Smooth muscle cell (in vitro differentiated cells): Measurements from ENCODE around the gene INSL3. TPM values are rescaled to one million over a fixed set of nuclear protein-coding genes. Genes with fewer than 3 reads are reported as not detected.

ENCODE experiments used
- DNase-seq: peaks from one replicate; lab custom pipeline; 2025; ENCODE audit not compliant: unreplicated experiment; lab: John Stamatoyannopoulos, UW
- H2AFZ ChIP-seq: fragments of 200-600 bp; sonication (generic); 2 replicates; pipeline ENCODE4 v1.6.0; 2016; ENCODE audit warnings: antibody characterized with exemption, low read depth, mild to moderate bottlenecking
- H3F3A ChIP-seq: fragments of 200-600 bp; sonication (generic); 2 replicates; pipeline ENCODE4 v1.6.0; 2017; ENCODE audit warnings: antibody characterized with exemption, low read depth
- H3K27ac ChIP-seq: fragments of 200-600 bp; sonication (generic); 2 replicates; pipeline ENCODE4 v1.5.1; 2016; ENCODE audit warnings: low read depth, mild to moderate bottlenecking
- H3K27me3 ChIP-seq: fragments of 200-600 bp; sonication (generic); 2 replicates; pipeline ENCODE4 v1.6.1; 2016; ENCODE audit warnings: low read depth, mild to moderate bottlenecking
- H3K36me3 ChIP-seq: fragments of 200-600 bp; sonication (generic); 2 replicates; pipeline ENCODE4 v1.5.1; 2016; ENCODE audit warnings: low read depth
- H3K4me1 ChIP-seq: fragments of 200-600 bp; sonication (generic); 2 replicates; pipeline ENCODE4 v1.5.1; 2016; ENCODE audit warnings: low read depth
- H3K4me2 ChIP-seq: fragments of 200-600 bp; sonication (generic); 2 replicates; pipeline ENCODE4 v1.6.0; 2016; ENCODE audit warnings: mild to moderate bottlenecking
- H3K4me3 ChIP-seq: fragments of 200-600 bp; sonication (generic); 2 replicates; pipeline ENCODE4 v1.5.1; 2016; ENCODE audit warnings: mild to moderate bottlenecking
- H3K79me2 ChIP-seq: fragments of 200-600 bp; sonication (generic); 2 replicates; pipeline ENCODE4 v1.6.0; 2016; ENCODE audit warnings: low read depth, mild to moderate bottlenecking
- H3K9ac ChIP-seq: fragments of 200-600 bp; sonication (generic); 2 replicates; pipeline ENCODE4 v1.6.0; 2016; ENCODE audit warnings: low read depth
- H3K9me3 ChIP-seq: fragments of 200-600 bp; sonication (generic); replicated peaks from 2 replicates; pipeline ENCODE4 v1.5.1; 2016; ENCODE audit warnings: low read depth
- H4K20me1 ChIP-seq: fragments of 200-600 bp; sonication (generic); 2 replicates; pipeline ENCODE4 v1.6.0; 2016; ENCODE audit warnings: low read depth
- CTCF ChIP-seq: fragments of 200-600 bp; sonication (generic); IDR thresholded peaks from 2 replicates; pipeline ENCODE4 v1.5.1; 2017; ENCODE audit warnings: borderline replicate concordance, mild to moderate bottlenecking, antibody characterized with exemption; ENCODE audit not compliant: insufficient read depth, poor library complexity, severe bottlenecking
- WGBS: methylation state at CpG from one replicate; pipeline ENCODE4 v1.1.7; 2016; ENCODE audit warnings: low lambda C conversion rate; 5-methylcytosine and 5-hydroxymethylcytosine counted together
- polyA plus RNA-seq: library from polyadenylated mRNA; unstranded; fragments of >200 nt; fragmentation: Nextera tagmentation; extraction: Ambion mirVana; gene quantifications from 2 replicates; pipeline ENCODE4 v1.2.1, GENCODE V29; 2016
- total RNA-seq: library from RNA; depleted of rRNA; stranded (reverse); fragments of >200 nt; gene quantifications from 2 replicates; pipeline ENCODE4 v1.2.3, GENCODE V29; 2014

Gene INSL3
- total and polyA plus RNA-seq, 2 experiments from 2014 or later = 0.80 to 1.1 TPM

- 89% methylated on average over 6 of the region's 6 CpGs for WGBS
- H4K20me1 ChIP-seq = no peaks in the 10 kb centered on the region
- H3K27ac ChIP-seq = no peak overlapping the region
- no peak for DNase-seq
- no peaks in the 10 kb centered on the region for H3K79me2 ChIP-seq
- H3K27me3 ChIP-seq = peaks cover 6% of the 10 kb centered on the region
- peaks cover 8% of the 10 kb centered on the region for H3K4me1 ChIP-seq
- no peaks in the 10 kb centered on the region for H3F3A ChIP-seq
- no peak overlapping the region for H2AFZ ChIP-seq
- no peaks in the 10 kb centered on the region for H3K36me3 ChIP-seq
- TF ChIP-seq CTCF = no peak
- H3K4me3 ChIP-seq = no peak overlapping the region
- no peak overlapping the region for H3K9ac ChIP-seq
- no peak overlapping the region for H3K4me2 ChIP-seq
- no peaks in the 10 kb centered on the region for H3K9me3 ChIP-seq
Observed at GRCh38 chr19:17840019-17840418, 18.7 kb upstream of the INSL3 start.

- Histone ChIP-seq H3K27me3 (peaks cover 6% of the 10 kb centered on the region), H3K36me3 (no peaks in the 10 kb centered on the region), H3K4me2 (no peak overlapping the region), H3K27ac (no peak overlapping the region), H3K4me3 (no peak overlapping the region), H4K20me1 (no peaks in the 10 kb centered on the region), H3K9ac (no peak overlapping the region), H3K4me1 (peaks cover 12% of the 10 kb centered on the region), H3K79me2 (no peaks in the 10 kb centered on the region), H3F3A (no peaks in the 10 kb centered on the region), H3K9me3 (no peaks in the 10 kb centered on the region), H2AFZ (no peak overlapping the region)
- WGBS = 93% methylated on average over 7 of the region's 7 CpGs
- DNase-seq = no peak
- no peak for TF ChIP-seq CTCF
Observed at GRCh38 chr19:17837972-17838371, 16.7 kb upstream of the INSL3 start.

- no peak for DNase-seq
- H3K4me1 ChIP-seq = peaks cover 11% of the 10 kb centered on the region
- H3K27ac ChIP-seq = no peak overlapping the region
- WGBS = 79% methylated on average over 4 of the region's 4 CpGs
- H2AFZ ChIP-seq = no peak overlapping the region
- no peak overlapping the region for H3K4me3 ChIP-seq
- H3K4me2 ChIP-seq = no peak overlapping the region
- no peaks in the 10 kb centered on the region for H4K20me1 ChIP-seq
- H3K27me3 ChIP-seq = peaks cover 12% of the 10 kb centered on the region
- H3K36me3 ChIP-seq = no peaks in the 10 kb centered on the region
- no peaks in the 10 kb centered on the region for H3K9me3 ChIP-seq
- H3K9ac ChIP-seq = no peak overlapping the region
- no peak for TF ChIP-seq CTCF
- H3K79me2 ChIP-seq = no peaks in the 10 kb centered on the region
- no peaks in the 10 kb centered on the region for H3F3A ChIP-seq
Observed at GRCh38 chr19:17836530-17836929, 15.2 kb upstream of the INSL3 start.

- no peaks in the 10 kb centered on the region for H3F3A ChIP-seq
- H2AFZ ChIP-seq = no peak overlapping the region
- H3K79me2 ChIP-seq = no peaks in the 10 kb centered on the region
- no peaks in the 10 kb centered on the region for H3K9me3 ChIP-seq
- peaks cover 9% of the 10 kb centered on the region for H3K27me3 ChIP-seq
- no peak overlapping the region for H3K4me2 ChIP-seq
- no peak overlapping the region for H3K9ac ChIP-seq
- no peaks in the 10 kb centered on the region for H3K36me3 ChIP-seq
- no peak overlapping the region for H3K27ac ChIP-seq
- peaks cover 4% of the 10 kb centered on the region for H3K4me1 ChIP-seq
- H4K20me1 ChIP-seq = no peaks in the 10 kb centered on the region
- TF ChIP-seq CTCF = no peak
- WGBS = 84% methylated on average over 8 of the region's 8 CpGs
- H3K4me3 ChIP-seq = no peak overlapping the region
- DNase-seq = no peak
Observed at GRCh38 chr19:17835182-17836006, 14.1 kb upstream of the INSL3 start.
